Left cardiac atrium (tissue), 4 donors: ENCODE data around the gene ERBB4. TPM values are rescaled to one million over a fixed set of nuclear protein-coding genes. Genes with fewer than 3 reads are reported as not detected.

Experiments used
- ATAC-seq, 2 donors: fragments of 200-7000 bp; cut with Tn5 transposase; one replicate each; pipeline ENCODE4 v1.9.1; 2020; ENCODE audit warnings: mild to moderate bottlenecking in 2 of 2, moderate library complexity in 2 of 2
- DNase-seq: peaks from one replicate; pipeline ENCODE4 v3.0.0-alpha.2; 2020
- intact Hi-C, 2 donors: fragments of 100-400 bp; cut with DNase I; formaldehyde crosslinking; loops; one replicate each; pipeline versions ENCODE4 v1.14.1 to v1.15.1; 2022 to 2023
- total RNA-seq, 2 donors: library from RNA; stranded (reverse); fragmentation: NEBNext Ultra II Directional; extraction: Animal tissue kit (Norgen Biotek cat#: 25700); gene quantifications; one replicate each; pipeline ENCODE4 v1.2.1, GENCODE V29; 2021
- donor health status: DM: no; HTN: yes; CAD: no.
- donor health status: DM: no; HTN: yes; CAD: no; lungs with severe emphysema.
- donor health status: DM: yes; HTN: yes; CAD: no.
- donor health status: Dilated cardiomyopathy.

ERBB4 gene
- total RNA-seq, 2 donors from 2014 or later, result 17.9 to 20.6 TPM

DNA sequence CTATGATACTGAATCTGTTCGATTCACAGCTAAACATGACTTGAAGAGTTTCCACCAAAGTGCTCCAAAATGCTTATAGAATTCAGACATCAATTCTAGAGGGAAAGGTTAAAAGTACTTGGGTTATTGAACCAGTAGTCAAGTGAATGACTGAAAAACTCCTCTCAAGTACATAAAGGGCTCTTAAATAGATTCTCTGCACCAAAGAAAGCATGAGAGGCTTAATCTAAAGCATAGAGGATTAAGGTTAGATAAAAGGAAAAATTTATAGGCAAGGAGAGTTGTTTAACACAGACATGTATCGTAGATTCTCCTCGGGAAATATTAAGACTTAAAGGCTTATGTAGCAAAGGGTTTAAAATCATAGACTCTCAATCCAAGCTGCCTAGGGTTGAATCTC lies 701.4 kb downstream of the ERBB4 start:
- no peak for ATAC-seq
- intact Hi-C loops, result no loop called here
- no peak for DNase-seq

DNA sequence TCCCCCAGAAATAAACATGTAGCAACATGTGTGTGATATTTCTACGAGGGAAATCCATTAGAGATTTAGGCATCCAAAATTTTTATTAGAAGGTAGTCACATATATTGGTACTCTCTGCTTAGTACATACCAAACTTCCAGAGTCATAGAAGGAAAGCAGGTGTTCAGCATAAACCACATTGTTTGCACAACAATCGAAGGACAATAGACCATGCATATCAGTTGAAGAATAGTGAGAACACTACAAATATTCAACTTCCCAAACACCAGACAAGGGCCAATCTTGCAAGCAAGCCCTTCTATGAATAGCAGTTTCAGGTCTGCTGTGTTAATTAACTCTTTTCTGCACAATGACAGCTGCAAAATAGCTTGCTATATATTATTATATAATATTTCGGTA lies 702.2 kb downstream of the ERBB4 start:
- intact Hi-C loops, result no loop called here
- DNase-seq (no peak), ATAC-seq (no peak)

DNA sequence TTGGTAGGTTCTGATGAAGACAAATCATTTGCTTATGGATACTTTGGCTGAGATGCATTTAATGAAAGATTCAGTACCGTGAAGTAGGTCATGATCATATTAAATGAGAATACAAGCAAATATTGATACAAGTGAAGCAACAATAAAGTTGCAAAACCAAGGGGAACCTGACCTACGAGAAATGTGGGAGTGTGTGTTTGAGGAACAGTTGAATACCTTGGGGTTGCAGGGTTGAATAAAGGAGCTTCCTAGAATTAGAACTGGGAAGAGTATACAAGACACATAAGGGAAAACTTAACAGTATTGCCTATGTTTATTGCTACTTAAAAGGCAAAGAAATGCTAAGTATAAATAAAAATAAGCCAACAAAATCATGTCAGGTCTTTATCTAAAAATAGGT lies 702.9 kb downstream of the ERBB4 start:
- no peak for ATAC-seq

DNA sequence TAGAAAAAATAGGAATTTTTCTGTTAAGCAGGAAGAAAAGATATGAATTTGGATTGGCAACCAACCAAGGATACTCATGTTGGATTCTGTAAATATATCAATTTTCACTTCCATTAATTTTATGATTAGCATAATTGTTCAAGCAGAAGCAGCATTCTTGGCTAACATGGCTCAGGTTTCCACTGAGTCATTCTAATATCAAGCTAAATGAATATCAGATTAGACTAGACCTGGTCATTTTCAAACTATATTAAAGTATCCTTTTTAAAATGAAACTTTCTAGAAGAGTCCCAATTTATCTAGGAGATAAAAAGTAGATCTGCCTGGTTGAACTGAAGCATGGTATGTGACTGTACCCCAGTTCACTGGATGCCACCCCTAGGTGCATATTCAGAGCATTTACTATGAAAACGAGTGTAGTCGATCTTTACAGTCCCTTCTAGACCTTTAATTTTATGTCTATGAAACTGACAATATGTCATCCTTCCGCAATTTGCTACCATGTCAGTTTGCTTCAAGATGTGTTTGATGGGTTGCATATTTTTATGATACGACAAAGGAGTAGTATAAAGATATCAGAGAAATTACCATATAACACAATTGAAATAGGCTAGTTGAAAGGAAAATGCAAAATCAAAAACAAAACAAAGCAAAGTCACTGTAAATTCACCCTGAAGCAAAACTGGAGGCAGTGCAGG lies 704.9 kb downstream of the ERBB4 start:
- DNase-seq (no peak), ATAC-seq (no peak)
- intact Hi-C loops, result no loop called here

More for the DNA sequence above, 702.9 kb downstream of the ERBB4 start:
- intact Hi-C loops, result no loop called here
- no peak for DNase-seq

DNA sequence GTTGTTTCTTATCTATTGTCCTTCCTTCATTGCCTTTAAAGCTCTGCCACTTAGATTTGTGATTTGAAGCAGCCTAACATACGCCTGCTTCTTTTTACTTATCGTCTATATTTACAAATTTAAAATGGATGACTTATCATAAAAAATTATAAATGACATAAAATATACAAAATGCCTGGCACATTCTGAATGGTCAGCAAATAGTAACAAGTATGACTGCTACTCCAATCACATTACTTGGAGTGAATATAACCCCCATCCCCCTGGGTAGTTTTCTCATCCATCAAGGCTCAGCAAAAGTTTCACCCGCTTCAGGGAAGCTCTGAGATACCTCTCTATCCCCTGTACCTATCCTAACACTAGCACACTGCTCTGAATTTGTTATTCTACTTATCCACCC lies 708.9 kb downstream of the ERBB4 start:
- ATAC-seq (no peak), DNase-seq (no peak)
- intact Hi-C loops, result no loop called here

DNA sequence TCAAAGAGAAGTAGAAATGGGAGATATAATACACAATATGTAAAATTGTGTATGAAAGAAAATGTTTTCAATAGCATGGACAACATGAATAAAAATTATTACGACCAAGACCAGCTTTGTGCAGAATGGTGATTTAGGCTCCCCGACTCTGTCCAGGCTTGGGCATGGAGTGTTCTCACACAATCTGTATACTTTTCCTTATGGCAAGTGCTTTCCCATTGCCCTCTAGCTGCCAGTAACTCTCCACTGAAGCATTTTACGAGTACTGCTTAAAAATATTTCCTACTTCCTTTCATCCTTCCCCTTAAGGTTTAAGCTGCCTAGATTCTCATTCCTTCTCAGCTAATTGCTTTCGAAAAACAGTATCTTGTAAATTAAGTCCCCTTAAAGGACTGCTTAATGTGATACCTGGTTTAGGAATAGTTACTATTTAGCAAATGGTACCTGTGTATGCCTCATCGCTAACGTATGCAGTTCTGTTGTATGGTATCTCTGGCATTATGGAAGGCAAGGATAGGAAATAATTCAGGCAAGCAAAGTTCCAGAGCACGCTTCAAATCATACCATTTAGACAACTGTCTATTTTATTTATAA lies 714.6 kb downstream of the ERBB4 start:
- ATAC-seq, result no peak

DNA sequence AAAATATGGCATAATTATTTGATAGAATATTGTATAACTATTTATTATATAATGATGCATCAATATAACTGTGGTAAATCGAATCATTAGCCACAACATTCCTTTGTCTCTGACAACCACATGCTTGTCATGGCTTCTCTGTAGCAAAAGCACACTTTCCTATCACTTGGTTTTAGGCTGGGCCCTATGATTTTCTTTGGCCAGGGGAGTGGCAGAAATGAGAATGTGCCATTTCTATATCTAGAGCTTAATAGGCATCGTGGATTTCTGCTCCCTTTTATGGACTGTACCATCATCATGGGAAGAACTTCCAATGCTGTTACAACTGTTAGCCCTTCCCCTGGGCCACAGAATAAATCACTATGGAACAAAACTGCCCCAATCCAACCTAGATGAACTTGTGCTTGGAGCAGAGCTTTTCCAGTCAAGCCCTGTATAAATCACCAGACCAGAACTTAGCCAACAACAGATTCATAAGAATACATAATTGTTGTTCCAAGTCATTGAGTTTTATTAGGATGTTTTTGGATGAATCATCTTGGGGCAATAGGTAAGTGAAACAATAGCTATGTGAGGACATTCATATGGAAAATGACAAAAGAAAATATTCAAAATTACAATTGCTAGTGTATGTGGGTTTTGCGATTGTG lies 715.8 kb downstream of the ERBB4 start:
- ATAC-seq, result no peak
- DNase-seq, result no peak
- intact Hi-C loops, result no loop called here

More for the DNA sequence above, 714.6 kb downstream of the ERBB4 start:
- no peak for DNase-seq
- intact Hi-C loops, result no loop called here

DNA sequence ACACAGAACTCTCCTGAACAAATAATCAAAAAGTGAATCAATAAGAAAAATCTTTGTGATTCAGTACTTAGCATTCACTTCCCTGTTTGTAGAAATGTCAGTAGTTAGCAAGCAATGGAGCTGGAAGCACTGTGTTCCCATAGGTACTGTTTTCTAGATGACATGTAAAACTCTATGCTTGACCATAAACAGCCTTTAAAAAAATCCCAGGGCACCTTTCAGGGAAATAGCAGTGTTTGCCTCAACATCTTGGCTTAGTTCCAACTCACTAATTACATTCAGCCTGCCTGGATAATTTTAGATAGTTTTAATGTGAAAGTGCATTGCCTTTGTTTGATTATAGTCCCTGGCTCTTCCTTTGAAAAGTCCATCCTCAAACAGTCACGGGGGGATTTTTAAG lies 721.8 kb downstream of the ERBB4 start:
- intact Hi-C loops, result no loop called here
- ATAC-seq (no peak), DNase-seq (no peak)

DNA sequence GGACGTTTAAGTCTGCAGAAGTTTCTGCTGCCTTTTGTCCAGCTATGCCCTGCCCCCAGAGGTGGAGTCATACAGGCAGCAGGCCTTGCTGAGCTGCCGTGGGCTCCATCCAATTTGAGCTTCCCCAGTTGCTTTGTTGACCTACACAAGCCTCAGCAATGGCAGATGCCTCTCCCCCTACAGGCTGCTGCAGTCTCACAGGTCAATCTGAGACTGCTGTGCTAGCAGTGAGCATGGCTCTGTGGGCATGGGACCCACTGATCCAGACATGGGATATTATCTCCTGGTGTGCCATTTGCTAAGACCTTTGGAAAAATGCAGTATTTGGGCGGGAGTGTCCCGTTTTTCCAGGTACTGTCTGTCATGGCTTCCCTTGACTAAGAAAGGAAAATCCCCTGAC lies 726.0 kb downstream of the ERBB4 start:
- intact Hi-C loops, result no loop called here
- ATAC-seq (no peak), DNase-seq (no peak)

DNA sequence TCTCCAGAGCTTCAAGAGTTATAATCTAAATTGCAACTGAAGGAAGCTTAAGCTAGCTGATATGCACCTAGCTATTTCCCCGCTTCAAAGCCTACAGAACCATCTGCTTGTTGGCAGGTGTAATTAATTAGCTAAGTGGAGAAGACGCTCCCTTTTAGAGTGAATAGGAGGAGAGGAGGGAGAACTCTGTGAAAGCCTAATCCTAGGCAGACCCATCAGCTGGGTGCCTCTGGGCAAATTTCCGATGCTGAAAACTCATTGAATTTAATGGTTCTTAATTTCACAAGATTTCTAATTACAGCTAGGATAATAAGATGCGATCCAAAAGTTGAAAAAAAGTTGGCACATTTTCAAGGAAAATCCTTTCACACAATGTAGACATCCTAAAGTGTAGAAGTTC lies 735.9 kb downstream of the ERBB4 start:
- DNase-seq (no peak), ATAC-seq (no peak)
- intact Hi-C loops, result no loop called here

DNA sequence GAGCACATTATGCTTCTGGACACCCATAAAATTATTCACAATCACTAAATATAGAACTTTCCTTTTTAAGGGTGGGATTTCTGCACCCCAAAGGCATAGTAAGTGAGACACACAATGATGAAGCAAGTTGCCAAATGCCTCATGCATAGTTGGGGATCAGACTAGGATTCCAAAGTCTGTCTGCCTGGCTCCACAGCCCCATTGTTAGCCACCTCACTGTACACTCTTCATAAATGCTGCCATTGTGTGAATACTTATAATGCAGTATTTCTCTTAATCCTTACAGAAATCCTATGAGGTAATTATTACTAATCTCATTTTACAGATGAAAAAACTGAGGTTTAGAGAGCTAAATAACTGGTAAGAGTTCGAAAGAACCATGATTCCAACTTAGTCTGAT lies 738.6 kb downstream of the ERBB4 start:
- intact Hi-C loops, result no loop called here
- no peak for ATAC-seq
- no peak for DNase-seq

DNA sequence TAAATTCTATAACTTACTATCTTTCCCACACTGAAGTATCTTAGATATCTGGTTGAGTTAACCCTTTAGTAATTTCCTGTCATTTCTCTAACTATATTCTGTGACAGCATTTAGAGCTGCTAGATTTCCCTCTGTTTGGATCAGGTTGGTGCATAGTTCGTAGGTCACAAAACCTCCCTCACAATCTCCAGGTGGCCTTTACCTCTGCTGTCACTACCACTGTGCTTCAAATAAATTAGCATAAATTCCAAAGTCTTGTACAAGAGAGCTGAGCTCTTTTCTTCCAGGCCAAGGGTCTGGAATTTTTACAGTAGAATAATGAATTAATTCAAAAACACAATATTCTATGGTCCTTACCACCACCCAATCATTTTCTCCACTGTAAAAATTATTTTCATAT lies 739.7 kb downstream of the ERBB4 start:
- intact Hi-C loops, result no loop called here

DNA sequence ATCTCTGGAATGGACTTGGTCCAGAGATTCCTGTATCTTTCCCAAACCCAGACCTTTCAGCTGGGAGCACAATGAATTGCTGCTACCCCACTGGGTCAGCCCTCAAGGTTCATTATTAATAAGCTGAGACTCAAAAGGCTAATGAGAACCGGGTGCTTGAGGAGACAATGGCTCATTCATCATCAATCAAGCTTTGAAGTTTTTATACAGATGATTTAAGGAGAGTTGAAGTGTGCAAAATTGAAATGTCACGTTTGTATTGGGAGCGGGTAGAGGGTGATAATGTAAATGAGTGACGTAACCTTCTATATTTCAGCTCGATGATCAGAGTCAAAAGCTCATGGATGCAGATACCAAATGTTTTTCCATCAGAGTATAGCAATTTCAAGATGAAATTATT lies 744.9 kb downstream of the ERBB4 start:
- intact Hi-C loops, result no loop called here
- no peak for ATAC-seq
- no peak for DNase-seq

More for the DNA sequence above, 739.7 kb downstream of the ERBB4 start:
- ATAC-seq (no peak), DNase-seq (no peak)

DNA sequence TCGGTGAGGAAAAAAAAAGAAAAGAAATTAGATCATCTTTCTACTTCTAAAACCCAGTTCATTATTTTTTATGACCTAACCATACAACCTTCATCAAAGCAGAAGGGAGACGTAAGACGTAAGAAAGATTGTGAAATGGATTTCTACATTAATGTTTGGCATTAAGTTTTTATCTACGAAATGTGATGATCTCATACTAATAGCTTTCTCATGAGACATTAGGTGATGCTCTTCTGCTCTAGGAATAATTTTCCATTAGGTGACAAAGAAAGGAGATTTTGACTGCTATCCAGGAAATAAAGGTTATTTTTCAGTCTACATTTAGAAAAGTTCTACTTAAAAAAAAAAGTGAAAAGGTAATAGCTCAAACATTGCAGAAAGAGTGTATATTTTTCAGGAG lies 748.6 kb downstream of the ERBB4 start:
- intact Hi-C loops, result no loop called here
- no peak for ATAC-seq
- no peak for DNase-seq

DNA sequence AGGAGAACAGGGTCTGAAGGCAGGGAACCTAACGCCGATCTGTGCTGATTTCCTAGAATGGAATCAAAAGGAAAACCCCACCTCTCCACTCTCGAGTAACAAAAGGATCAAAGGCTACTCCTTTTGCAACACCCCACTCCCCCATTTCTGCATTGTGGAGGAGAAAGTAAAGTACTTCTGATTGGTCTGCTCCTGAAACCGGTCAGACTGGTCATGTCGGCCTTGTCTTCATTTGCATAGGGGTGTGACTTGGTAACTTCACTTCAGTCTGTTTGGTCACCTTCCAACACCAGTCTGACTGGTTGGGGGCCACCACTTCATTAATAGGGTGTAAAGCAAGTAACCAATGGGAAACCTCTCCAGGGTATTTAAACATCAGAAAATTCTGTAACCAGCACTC lies 771.9 kb downstream of the ERBB4 start:
- DNase-seq (no peak), ATAC-seq (no peak)
- intact Hi-C loops, result no loop called here

DNA sequence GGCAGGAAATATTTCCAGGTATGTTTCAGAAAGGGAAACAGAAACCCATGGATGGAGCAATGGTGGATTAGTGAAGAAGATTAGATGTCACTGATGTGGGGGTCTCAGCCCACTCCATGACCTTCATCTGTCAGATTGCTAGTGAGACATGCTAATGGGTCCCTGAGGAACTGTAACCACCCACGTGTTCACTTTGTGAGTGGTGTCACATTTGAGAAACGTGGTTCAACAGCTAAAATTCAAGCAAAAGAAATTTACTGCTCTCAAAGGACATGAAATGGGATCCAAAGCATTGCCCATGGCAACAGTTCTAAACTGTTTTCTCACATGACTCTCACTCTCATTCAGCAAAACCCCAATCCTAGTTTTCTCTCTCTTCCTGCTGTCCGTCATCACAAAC lies 776.1 kb downstream of the ERBB4 start:
- ATAC-seq (no peak), DNase-seq (no peak)
- intact Hi-C loops, result no loop called here

DNA sequence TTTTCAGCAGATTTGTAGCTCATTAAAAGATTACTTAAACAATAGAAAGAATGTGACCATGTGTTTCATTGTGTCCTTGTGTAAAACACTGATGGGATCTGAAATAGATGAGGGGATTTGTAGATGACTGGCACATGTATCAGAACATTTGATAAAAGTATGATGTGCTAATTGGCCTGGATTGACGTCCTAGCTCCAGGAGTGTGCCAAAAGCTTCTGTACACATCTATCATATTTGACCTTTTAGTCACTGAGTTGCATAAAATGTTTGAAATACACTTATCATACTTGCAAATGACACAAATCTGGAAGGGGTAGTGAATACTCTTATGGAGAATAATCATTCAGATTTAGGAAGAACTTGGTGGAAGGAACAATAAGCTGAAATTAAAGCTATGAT lies 778.5 kb downstream of the ERBB4 start:
- intact Hi-C loops, result no loop called here
- ATAC-seq (no peak), DNase-seq (no peak)

DNA sequence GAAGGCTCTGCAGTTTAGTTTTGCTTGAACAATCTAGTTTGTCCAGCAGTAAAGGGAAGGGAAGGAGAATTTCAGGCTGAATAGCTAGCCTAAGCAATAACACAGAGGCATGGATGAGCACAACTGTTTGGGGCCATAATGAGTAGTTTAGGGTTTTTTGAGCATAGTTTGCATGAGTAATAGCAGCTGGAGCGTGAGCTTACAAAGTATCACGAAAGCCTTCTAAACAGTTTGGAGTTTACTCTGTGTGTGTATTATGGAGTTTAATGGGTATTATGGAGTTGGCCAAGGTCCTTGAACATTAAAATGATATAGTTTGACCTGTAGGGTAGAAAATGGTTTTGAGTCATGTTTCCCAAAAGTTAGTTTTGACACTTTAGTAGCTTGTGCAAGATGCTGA lies 782.3 kb downstream of the ERBB4 start:
- ATAC-seq, result no peak
- DNase-seq, result no peak
- intact Hi-C loops, result no loop called here

DNA sequence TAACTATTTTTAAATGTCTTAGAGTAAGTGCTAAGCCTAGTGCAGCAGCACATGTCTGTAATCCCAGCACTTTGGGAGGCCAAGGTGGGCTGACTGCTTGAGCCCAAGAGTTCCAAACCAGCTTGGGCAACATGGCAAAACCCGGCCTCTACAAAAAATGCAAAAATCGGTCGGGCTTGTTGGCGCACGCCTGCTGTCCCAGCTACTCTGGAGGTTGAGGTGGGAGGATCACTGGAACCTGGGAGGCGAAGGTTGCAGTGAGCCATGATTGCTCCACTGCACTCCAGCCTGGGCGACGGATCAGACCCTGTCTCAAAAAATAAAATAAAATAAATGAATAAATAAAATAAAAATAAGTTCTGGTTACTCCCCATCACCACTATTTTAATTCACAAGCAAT lies 783.4 kb downstream of the ERBB4 start:
- ATAC-seq (no peak), DNase-seq (no peak)
- intact Hi-C loops, result no loop called here

DNA sequence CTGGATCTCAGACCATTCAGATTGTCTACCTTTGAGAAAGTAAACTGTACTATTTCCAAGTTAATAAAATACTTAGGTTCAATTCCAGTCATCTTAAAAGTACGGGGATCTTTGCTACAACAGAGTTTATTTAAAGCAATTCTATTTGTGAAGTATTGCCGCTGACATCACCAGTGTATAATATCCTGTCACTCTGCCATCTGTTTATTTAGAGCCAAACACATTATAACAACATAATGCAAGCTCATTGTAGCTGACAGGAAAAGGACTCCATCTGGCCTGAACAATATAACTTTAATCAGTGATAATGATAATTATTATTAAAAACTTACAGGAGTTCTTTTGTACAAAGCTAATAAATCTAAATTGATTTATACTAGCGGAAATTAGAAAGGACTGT lies 786.8 kb downstream of the ERBB4 start:
- ATAC-seq (no peak), DNase-seq (no peak)
- intact Hi-C loops, result no loop called here

DNA sequence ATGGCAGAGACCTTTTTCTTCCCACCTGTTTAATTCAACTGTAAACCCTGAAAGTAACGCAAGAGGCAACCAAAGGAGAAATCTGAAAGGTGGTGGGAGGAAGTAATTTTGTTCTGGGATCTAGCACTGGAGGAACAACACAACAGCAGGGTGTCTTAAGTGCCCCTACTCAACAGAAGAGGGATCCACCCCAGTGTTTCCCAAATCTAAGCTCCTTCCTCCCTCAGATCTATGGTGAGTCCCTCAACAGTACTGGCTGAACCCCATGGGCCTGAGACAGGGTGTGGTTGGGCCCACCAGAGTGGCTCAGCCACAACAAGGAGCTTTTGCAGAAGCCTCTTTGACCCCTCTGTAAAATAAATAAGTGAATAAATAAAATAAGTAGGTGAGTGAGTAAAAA lies 790.3 kb downstream of the ERBB4 start:
- intact Hi-C loops, result loop anchor here in 1 of 2 donors (5.0 kb wide), 1 partner anchor 819 kb away; no protein-coding TSS in a partner anchor
- DNase-seq, result no peak
- ATAC-seq, result no peak
